ENCODE results near the gene ARCN1. TPM values are rescaled to one million over a fixed set of nuclear protein-coding genes. Genes with fewer than 3 reads are reported as not detected.

Gene ARCN1
- total and polyA plus RNA-seq, 3 donors from 2014 or later = 107 to 128 (median 107) TPM

GRCh38 chr11:118629761-118630661 is 57.8 kb downstream of the ARCN1 start:
- Histone ChIP-seq H3K9me3 (no peaks in the 10 kb centered on the region), H3K4me1 (peaks cover 14% of the 10 kb centered on the region), H3K36me3 (ENCODE audit: low read depth, missing control alignments) (no peaks in the 10 kb centered on the region), H3K27ac (no peak overlapping the region), H3K4me3 (no peak overlapping the region), H3K27me3 (no peaks in the 10 kb centered on the region)
- intact Hi-C loops (cut with DNase I; ENCODE audit: low total_unique reads) = no loop called here
- WGBS, 2 donors = 77 to 82% methylated on average over 5 to 6 of the region's 6 CpGs
- TF ChIP-seq, protein P1, sequence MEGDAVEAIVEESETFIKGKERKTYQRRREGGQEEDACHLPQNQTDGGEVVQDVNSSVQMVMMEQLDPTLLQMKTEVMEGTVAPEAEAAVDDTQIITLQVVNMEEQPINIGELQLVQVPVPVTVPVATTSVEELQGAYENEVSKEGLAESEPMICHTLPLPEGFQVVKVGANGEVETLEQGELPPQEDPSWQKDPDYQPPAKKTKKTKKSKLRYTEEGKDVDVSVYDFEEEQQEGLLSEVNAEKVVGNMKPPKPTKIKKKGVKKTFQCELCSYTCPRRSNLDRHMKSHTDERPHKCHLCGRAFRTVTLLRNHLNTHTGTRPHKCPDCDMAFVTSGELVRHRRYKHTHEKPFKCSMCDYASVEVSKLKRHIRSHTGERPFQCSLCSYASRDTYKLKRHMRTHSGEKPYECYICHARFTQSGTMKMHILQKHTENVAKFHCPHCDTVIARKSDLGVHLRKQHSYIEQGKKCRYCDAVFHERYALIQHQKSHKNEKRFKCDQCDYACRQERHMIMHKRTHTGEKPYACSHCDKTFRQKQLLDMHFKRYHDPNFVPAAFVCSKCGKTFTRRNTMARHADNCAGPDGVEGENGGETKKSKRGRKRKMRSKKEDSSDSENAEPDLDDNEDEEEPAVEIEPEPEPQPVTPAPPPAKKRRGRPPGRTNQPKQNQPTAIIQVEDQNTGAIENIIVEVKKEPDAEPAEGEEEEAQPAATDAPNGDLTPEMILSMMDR (IDR thresholded peaks at IDR 0.05) = no peak
- no peak for TF ChIP-seq POLR2A (IDR thresholded peaks at IDR 0.05)
- no peak for DNase-seq

- no peak overlapping the region for H3K4me3 ChIP-seq
- TF ChIP-seq, protein P1 (IDR thresholded peaks at IDR 0.05) = no peak
- no peak for TF ChIP-seq POLR2A (IDR thresholded peaks at IDR 0.05)
- no peaks in the 10 kb centered on the region for H3K27me3 ChIP-seq
- intact Hi-C loops (cut with DNase I; ENCODE audit: low total_unique reads) = no loop called here
- 90 to 92% methylated on average over 13 to 14 of the region's 14 CpGs for WGBS, 2 donors
- peaks cover 20% of the 10 kb centered on the region for H3K4me1 ChIP-seq
- no peaks in the 10 kb centered on the region for H3K9me3 ChIP-seq
- H3K27ac ChIP-seq = no peak overlapping the region
- DNase-seq = no peak
- no peaks in the 10 kb centered on the region for H3K36me3 ChIP-seq (ENCODE audit: low read depth, missing control alignments)
Observed at GRCh38 chr11:118631142-118631909, 59.1 kb downstream of the ARCN1 start.

DNA sequence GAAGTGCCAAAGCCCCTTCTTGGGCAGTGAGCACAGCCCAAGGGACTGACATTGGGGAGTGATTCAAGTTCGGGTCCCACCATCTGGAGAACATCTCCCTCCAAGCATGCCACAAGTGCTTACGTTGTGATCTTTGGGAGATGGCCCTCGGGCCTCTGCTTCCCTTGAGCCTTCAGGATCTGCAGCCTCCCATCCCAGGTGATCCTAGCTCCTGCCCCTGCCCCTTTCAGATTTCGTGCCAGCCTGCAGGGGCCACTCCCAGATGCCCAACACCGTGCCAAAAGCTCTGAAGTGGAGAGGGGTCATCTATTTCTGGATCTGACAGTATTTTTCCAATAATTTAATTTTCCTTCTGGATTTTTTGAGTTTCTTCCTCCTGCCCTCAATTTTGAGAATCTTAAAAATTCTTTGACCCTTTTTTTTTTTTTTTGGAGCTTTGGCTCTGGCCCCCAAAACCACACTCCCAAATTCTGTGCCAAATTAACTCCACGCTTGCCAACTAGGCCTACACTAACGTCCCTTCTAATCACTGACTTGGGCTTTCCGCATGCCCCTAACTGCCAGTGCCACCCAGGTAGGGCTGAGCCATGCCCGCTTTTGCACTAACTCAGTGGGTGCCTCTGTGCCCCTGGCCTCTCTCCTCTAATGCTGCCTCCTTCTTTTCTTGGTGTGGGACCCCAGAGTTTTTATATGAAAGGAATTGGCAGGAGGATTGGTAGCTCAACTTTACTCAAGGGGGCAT is 60.5 kb downstream of the ARCN1 start:
- 77 to 83% methylated on average over 9 of the region's 9 CpGs for WGBS, 2 donors
- Histone ChIP-seq H3K4me1 (peaks cover 20% of the 10 kb centered on the region), H3K9me3 (no peaks in the 10 kb centered on the region), H3K27me3 (no peaks in the 10 kb centered on the region), H3K27ac (no peak overlapping the region), H3K4me3 (no peak overlapping the region), H3K36me3 (ENCODE audit: low read depth, missing control alignments) (no peaks in the 10 kb centered on the region)
- TF ChIP-seq, protein P1 (IDR thresholded peaks at IDR 0.05) = no peak
- TF ChIP-seq POLR2A (IDR thresholded peaks at IDR 0.05) = no peak
- intact Hi-C loops (cut with DNase I; ENCODE audit: low total_unique reads) = no loop called here
- no peak for DNase-seq

GRCh38 chr11:118633319-118633690 is 61.1 kb downstream of the ARCN1 start:
- H3K27me3 ChIP-seq = no peaks in the 10 kb centered on the region
- no peak overlapping the region for H3K4me3 ChIP-seq
- no peak overlapping the region for H3K27ac ChIP-seq
- no peak for DNase-seq
- peaks cover 20% of the 10 kb centered on the region for H3K4me1 ChIP-seq
- 78 to 86% methylated on average over 1 of the region's 1 CpG for WGBS, 2 donors
- TF ChIP-seq, protein P1 (IDR thresholded peaks at IDR 0.05) = no peak
- TF ChIP-seq POLR2A (IDR thresholded peaks at IDR 0.05) = no peak
- intact Hi-C loops (cut with DNase I; ENCODE audit: low total_unique reads) = no loop called here
- no peaks in the 10 kb centered on the region for H3K36me3 ChIP-seq (ENCODE audit: low read depth, missing control alignments)
- no peaks in the 10 kb centered on the region for H3K9me3 ChIP-seq

Measured in testis (tissue), 3 donors.